SK-N-SH treated with all-trans-retinoic acid at 6 μM for 48 hours (cell line): ENCODE measurements around the gene MRPL34.

Source experiments
- ATAC-seq: fragments of 200-7000 bp; cut with Tn5 transposase; 3 replicates; pipeline ENCODE4 v1.9.1; 2020; ENCODE audit warnings: mild to moderate bottlenecking, moderate library complexity
- ARNTL ChIP-seq: fragments of 450-650 bp; formaldehyde crosslinking; IDR thresholded peaks from 2 replicates; pipeline ENCODE4 v1.5.0; 2020; ENCODE audit warnings: low read depth, mild to moderate bottlenecking, moderate library complexity, borderline replicate concordance
- BACH2 ChIP-seq: fragments of 250-450 bp; sonication (Bioruptor Pico); IDR thresholded peaks from 2 replicates; pipeline ENCODE4 v1.9.0; 2021; ENCODE audit warnings: mild to moderate bottlenecking, borderline replicate concordance
- CSDC2 ChIP-seq: fragments of 250-450 bp; sonication (Bioruptor Pico); IDR thresholded peaks from 2 replicates; pipeline ENCODE4 v1.5.0; 2020; ENCODE audit warnings: mild to moderate bottlenecking, moderate library complexity
- GLIS3 ChIP-seq: fragments of 250-450 bp; sonication (Bioruptor Pico); IDR thresholded peaks from 2 replicates; pipeline ENCODE4 v1.5.0; 2020; ENCODE audit warnings: mild to moderate bottlenecking, moderate library complexity
- OSR1 ChIP-seq: fragments of 250-450 bp; sonication (Bioruptor Pico); IDR thresholded peaks from 2 replicates; pipeline ENCODE4 v1.8.0; 2022; ENCODE audit warnings: moderate library complexity, mild to moderate bottlenecking, inconsistent platforms
- PPARA ChIP-seq: fragments of 250-450 bp; sonication (Bioruptor Pico); IDR thresholded peaks from 2 replicates; pipeline ENCODE4 v1.5.0; 2020; ENCODE audit warnings: mild to moderate bottlenecking, borderline replicate concordance
- RARB ChIP-seq: fragments of 250-450 bp; sonication (Bioruptor Pico); IDR thresholded peaks from 2 replicates; pipeline ENCODE4 v1.8.0; 2021; ENCODE audit warnings: mild to moderate bottlenecking, moderate library complexity
- TCF4 ChIP-seq: fragments of 250-450 bp; sonication (Bioruptor Pico); IDR thresholded peaks from 2 replicates; pipeline ENCODE4 v1.8.0; 2021; ENCODE audit warnings: mild to moderate bottlenecking, moderate library complexity, borderline replicate concordance
- TOX ChIP-seq: fragments of 250-450 bp; sonication (Bioruptor Pico); IDR thresholded peaks from 2 replicates; pipeline ENCODE4 v1.8.0; 2021; ENCODE audit warnings: mild to moderate bottlenecking, moderate library complexity, borderline replicate concordance
- ZC3H10 ChIP-seq: fragments of 250-450 bp; sonication (Bioruptor Pico); IDR thresholded peaks from 2 replicates; pipeline ENCODE4 v1.5.1; 2021; ENCODE audit warnings: mild to moderate bottlenecking, moderate library complexity
- ZFP3 ChIP-seq: fragments of 250-450 bp; sonication (Bioruptor Pico); IDR thresholded peaks from 2 replicates; pipeline ENCODE4 v1.5.0; 2020; ENCODE audit warnings: mild to moderate bottlenecking, moderate library complexity
- ZFP30 ChIP-seq: fragments of 450-650 bp; formaldehyde crosslinking; IDR thresholded peaks from 2 replicates; pipeline ENCODE4 v1.5.0; 2022; ENCODE audit warnings: mild to moderate bottlenecking, moderate library complexity
- ZNF8 ChIP-seq: fragments of 450-650 bp; formaldehyde crosslinking; IDR thresholded peaks from 2 replicates; pipeline ENCODE4 v1.5.0; 2020; ENCODE audit warnings: mild to moderate bottlenecking, moderate library complexity
- TF ChIP-seq, protein P1 (sequence below): fragments of 250-450 bp; sonication (Bioruptor Pico); IDR thresholded peaks from 2 replicates; pipeline ENCODE4 v1.8.0; 2021; ENCODE audit warnings: low read depth, mild to moderate bottlenecking, moderate library complexity, borderline replicate concordance
- TF ChIP-seq, protein P2 (sequence below): fragments of 250-450 bp; sonication (Bioruptor Pico); IDR thresholded peaks from 2 replicates; pipeline ENCODE4 v1.5.1; 2020; ENCODE audit warnings: low read depth, mild to moderate bottlenecking, moderate library complexity
- TF ChIP-seq, protein P3 (sequence below): fragments of 250-450 bp; sonication (Bioruptor Pico); IDR thresholded peaks from 2 replicates; pipeline ENCODE4 v1.8.0; 2020; ENCODE audit warnings: mild to moderate bottlenecking, moderate library complexity, borderline replicate concordance
- TF ChIP-seq, protein P4 (sequence below): fragments of 250-450 bp; sonication (Bioruptor Pico); IDR thresholded peaks from 2 replicates; pipeline ENCODE4 v1.5.1; 2021; ENCODE audit warnings: mild to moderate bottlenecking, moderate library complexity
- TF ChIP-seq, protein P5 (sequence below): fragments of 250-450 bp; sonication (Bioruptor Pico); IDR thresholded peaks from 2 replicates; pipeline ENCODE4 v1.5.0; 2020; ENCODE audit warnings: mild to moderate bottlenecking, moderate library complexity

Gene MRPL34

DNA sequence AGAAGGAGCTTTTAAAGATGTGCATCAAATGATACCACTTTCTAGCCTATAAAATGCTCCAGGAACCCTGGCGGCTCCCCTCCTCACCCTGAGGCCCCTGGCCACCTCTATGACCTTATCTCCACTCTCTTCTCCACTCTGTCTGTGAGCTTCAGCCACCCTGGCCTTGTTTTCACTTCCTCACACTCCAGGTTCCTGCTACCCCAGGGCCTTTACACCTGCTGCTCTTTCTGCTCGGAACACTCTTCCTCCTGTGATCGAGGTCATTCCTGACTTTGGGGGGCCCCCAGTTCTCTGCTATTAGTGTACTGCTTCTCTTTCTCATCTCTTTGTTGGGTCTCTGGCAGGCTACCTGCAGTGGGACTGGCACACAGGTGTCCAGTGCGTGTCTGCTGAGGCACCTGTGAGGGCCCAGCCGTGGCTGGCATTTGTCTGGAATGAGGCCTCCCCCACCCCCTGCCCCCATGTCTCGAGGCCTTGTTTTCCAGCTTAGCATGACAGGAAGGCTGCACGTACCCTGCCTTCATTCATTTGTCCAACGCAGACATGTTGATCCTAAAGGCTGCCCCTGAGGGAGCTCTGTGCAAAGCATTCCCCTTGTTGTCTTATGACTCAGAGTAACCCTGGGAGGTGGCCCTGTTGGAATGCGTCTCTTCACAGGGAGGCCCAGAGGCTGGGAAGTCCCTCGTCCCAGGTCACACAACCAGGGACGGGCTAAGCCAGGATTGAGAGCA, 6.0 kb downstream of the MRPL34 start:
- no peak for ATAC-seq
- TF ChIP-seq TOX (no peak), OSR1 (CRISPR knock-in tag) (no peak), ZFP30 (CRISPR knock-in tag) (no peak), CSDC2 (CRISPR knock-in tag) (no peak), PPARA (CRISPR knock-in tag) (no peak), GLIS3 (no peak), ZNF8 (no peak)
- TF ChIP-seq, protein P1, sequence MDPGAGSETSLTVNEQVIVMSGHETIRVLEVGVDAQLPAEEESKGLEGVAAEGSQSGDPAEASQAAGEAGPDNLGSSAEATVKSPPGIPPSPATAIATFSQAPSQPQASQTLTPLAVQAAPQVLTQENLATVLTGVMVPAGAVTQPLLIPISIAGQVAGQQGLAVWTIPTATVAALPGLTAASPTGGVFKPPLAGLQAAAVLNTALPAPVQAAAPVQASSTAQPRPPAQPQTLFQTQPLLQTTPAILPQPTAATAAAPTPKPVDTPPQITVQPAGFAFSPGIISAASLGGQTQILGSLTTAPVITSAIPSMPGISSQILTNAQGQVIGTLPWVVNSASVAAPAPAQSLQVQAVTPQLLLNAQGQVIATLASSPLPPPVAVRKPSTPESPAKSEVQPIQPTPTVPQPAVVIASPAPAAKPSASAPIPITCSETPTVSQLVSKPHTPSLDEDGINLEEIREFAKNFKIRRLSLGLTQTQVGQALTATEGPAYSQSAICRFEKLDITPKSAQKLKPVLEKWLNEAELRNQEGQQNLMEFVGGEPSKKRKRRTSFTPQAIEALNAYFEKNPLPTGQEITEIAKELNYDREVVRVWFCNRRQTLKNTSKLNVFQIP (CRISPR knock-in tag), result no peak
- TF ChIP-seq, protein P2, sequence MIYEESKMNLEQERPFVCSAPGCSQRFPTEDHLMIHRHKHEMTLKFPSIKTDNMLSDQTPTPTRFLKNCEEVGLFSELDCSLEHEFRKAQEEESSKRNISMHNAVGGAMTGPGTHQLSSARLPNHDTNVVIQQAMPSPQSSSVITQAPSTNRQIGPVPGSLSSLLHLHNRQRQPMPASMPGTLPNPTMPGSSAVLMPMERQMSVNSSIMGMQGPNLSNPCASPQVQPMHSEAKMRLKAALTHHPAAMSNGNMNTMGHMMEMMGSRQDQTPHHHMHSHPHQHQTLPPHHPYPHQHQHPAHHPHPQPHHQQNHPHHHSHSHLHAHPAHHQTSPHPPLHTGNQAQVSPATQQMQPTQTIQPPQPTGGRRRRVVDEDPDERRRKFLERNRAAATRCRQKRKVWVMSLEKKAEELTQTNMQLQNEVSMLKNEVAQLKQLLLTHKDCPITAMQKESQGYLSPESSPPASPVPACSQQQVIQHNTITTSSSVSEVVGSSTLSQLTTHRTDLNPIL (CRISPR knock-in tag), result no peak
- TF ChIP-seq, protein P3, sequence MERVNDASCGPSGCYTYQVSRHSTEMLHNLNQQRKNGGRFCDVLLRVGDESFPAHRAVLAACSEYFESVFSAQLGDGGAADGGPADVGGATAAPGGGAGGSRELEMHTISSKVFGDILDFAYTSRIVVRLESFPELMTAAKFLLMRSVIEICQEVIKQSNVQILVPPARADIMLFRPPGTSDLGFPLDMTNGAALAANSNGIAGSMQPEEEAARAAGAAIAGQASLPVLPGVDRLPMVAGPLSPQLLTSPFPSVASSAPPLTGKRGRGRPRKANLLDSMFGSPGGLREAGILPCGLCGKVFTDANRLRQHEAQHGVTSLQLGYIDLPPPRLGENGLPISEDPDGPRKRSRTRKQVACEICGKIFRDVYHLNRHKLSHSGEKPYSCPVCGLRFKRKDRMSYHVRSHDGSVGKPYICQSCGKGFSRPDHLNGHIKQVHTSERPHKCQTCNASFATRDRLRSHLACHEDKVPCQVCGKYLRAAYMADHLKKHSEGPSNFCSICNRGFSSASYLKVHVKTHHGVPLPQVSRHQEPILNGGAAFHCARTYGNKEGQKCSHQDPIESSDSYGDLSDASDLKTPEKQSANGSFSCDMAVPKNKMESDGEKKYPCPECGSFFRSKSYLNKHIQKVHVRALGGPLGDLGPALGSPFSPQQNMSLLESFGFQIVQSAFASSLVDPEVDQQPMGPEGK (CRISPR knock-in tag), result no peak
- TF ChIP-seq, protein P4, sequence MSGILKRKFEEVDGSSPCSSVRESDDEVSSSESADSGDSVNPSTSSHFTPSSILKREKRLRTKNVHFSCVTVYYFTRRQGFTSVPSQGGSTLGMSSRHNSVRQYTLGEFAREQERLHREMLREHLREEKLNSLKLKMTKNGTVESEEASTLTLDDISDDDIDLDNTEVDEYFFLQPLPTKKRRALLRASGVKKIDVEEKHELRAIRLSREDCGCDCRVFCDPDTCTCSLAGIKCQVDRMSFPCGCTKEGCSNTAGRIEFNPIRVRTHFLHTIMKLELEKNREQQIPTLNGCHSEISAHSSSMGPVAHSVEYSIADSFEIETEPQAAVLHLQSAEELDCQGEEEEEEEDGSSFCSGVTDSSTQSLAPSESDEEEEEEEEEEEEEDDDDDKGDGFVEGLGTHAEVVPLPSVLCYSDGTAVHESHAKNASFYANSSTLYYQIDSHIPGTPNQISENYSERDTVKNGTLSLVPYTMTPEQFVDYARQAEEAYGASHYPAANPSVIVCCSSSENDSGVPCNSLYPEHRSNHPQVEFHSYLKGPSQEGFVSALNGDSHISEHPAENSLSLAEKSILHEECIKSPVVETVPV (CRISPR knock-in tag), result no peak
- TF ChIP-seq, all 23 proteins: peak for 0

DNA sequence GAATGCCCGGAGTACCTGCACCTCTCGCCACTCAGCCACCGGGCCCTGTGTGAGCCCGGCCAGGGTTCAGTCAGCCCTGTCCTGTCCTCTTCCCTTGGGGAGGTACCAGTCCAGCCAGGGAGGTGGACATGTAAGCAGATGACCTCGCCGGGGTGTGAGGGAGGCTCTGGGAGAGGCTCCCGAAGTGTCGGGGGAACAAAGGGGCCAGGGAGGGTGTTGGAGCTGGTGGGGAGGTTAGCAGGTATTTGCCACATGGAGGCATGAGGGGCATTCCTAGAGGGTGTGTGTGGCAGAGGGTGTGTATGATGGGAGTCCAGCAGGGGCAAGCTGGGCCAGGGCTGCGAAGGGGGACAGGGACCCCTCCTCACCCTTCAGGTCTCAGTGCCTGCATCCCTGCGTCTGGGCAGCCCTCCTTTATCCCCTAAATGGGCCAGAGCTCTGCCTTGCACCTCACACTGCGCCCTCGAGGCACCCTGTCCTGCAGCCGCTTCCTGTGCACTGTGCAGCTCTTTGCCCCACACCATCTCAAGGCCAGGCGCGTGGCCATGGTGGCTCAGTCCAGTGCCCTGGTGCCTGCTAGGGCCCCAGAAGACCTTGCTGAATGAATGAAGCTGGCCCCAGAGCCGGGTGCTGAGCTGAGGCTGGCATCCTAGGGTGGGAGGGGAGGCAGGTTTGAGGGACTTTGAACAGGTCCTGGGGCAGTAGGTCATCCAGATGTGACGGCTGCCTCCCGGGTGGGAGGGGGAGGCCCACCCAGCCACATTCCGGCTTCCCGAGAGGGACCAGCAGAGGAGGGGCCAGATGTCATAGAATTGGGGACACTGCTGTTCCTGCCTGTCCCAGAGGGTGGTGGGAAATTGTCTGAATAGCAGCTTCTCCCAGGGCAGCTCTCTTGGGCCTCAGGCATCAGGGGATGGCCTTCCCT, 6.8 kb downstream of the MRPL34 start:
- no peak for ATAC-seq
- TF ChIP-seq BACH2 (CRISPR knock-in tag) (no peak), ZC3H10 (CRISPR knock-in tag) (no peak), ZNF8 (no peak), ZFP3 (CRISPR knock-in tag) (no peak), ARNTL (CRISPR knock-in tag) (no peak), CSDC2 (CRISPR knock-in tag) (no peak), GLIS3 (no peak), TCF4 (CRISPR knock-in tag) (no peak), RARB (no peak)
- TF ChIP-seq, protein P5, sequence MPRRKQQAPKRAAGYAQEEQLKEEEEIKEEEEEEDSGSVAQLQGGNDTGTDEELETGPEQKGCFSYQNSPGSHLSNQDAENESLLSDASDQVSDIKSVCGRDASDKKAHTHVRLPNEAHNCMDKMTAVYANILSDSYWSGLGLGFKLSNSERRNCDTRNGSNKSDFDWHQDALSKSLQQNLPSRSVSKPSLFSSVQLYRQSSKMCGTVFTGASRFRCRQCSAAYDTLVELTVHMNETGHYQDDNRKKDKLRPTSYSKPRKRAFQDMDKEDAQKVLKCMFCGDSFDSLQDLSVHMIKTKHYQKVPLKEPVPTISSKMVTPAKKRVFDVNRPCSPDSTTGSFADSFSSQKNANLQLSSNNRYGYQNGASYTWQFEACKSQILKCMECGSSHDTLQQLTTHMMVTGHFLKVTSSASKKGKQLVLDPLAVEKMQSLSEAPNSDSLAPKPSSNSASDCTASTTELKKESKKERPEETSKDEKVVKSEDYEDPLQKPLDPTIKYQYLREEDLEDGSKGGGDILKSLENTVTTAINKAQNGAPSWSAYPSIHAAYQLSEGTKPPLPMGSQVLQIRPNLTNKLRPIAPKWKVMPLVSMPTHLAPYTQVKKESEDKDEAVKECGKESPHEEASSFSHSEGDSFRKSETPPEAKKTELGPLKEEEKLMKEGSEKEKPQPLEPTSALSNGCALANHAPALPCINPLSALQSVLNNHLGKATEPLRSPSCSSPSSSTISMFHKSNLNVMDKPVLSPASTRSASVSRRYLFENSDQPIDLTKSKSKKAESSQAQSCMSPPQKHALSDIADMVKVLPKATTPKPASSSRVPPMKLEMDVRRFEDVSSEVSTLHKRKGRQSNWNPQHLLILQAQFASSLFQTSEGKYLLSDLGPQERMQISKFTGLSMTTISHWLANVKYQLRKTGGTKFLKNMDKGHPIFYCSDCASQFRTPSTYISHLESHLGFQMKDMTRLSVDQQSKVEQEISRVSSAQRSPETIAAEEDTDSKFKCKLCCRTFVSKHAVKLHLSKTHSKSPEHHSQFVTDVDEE (CRISPR knock-in tag), result no peak

DNA sequence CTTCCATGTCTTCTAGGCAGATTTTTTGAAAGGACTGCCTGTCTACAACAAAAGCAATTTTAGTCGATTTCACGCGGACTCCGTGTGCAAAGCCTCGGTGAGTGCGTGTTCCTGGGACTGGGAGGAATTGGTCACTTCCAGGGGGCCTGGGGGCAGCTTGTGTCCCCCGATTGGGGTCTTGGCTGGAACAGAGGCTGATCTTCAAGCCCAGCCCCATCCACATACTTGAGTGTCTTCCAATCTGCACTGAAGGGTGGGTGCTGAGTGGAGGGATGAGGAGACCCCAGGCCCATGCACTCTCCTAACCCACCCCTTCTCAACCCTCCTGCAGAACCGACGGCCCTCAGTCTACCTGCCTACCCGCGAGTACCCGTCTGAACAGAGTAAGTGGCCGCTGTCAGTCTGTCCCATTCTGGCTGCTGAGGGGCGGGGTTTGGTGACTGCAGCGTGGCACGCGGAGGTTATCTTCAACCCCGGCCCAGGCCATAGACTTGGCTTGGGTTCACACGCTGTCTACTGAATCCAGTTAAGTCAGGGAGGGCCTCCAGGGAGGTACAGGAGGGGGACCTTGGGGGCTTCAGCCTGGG, 8.4 kb downstream of the MRPL34 start:
- TF ChIP-seq BACH2 (CRISPR knock-in tag), result no peak
- TF ChIP-seq ZNF8, result no peak
- TF ChIP-seq ZFP3 (CRISPR knock-in tag), result no peak
- no peak for TF ChIP-seq RARB
- TF ChIP-seq ZFP30 (CRISPR knock-in tag), result no peak
- TF ChIP-seq ARNTL (CRISPR knock-in tag), result no peak
- ATAC-seq, result no peak
